ENCODE data around the gene HTR2B.
"Not testable (repeated sequence)": the region's sequence is repeated elsewhere in the genome, so short reads cannot be mapped to it uniquely, and the experiment has no call there.

HTR2B gene

GRCh38 chr2:231124838-231125568, at the start of gene HTR2B:
TSS of gene HTR2B (minus strand) at chr2:231125042. CDS start at chr2:231123764, 1,278 bp downstream.
- no peak for DNase-seq

GRCh38 chr2:231174211-231174651, 49.4 kb upstream of the HTR2B start:
- peak in 1 of 2 donors; percentile 61 for DNase-seq

GRCh38 chr2:231172025-231172424, 47.2 kb upstream of the HTR2B start:
- peak; percentile 63 to 85 for DNase-seq

GRCh38 chr2:231170055-231170454, 45.2 kb upstream of the HTR2B start:
- DNase-seq = no peak

GRCh38 chr2:231169488-231169887, 44.6 kb upstream of the HTR2B start:
- DNase-seq = no peak

- DNase-seq = peak in 1 of 2 donors; percentile 63
Measured at GRCh38 chr2:231168460-231169139, 43.8 kb upstream of the HTR2B start.

GRCh38 chr2:231167745-231168459, 43.1 kb upstream of the HTR2B start:
- DNase-seq = peak; percentile 64 to 91

- peak in 1 of 2 donors; percentile 58 for DNase-seq
Measured at GRCh38 chr2:231163414-231164095, 38.7 kb upstream of the HTR2B start.

- DNase-seq = no peak
Measured at GRCh38 chr2:231163011-231163410, 38.2 kb upstream of the HTR2B start.

- DNase-seq = peak in 1 of 2 donors; percentile 87
Measured at GRCh38 chr2:231161877-231162329, 37.1 kb upstream of the HTR2B start.

- DNase-seq = no peak
Measured at GRCh38 chr2:231161252-231161839, 36.5 kb upstream of the HTR2B start.

GRCh38 chr2:231160701-231161100, 35.9 kb upstream of the HTR2B start:
- DNase-seq = no peak

GRCh38 chr2:231159306-231159705, 34.5 kb upstream of the HTR2B start:
- DNase-seq = peak in 1 of 2 donors; percentile 22

- no peak for DNase-seq
Measured at GRCh38 chr2:231152800-231153557, 28.1 kb upstream of the HTR2B start.

- no peak for DNase-seq
Measured at GRCh38 chr2:231146665-231147064, 21.8 kb upstream of the HTR2B start.

- no peak for DNase-seq
Measured at GRCh38 chr2:231144896-231145295, 20.1 kb upstream of the HTR2B start.

GRCh38 chr2:231140808-231141207, 16.0 kb upstream of the HTR2B start:
- DNase-seq = not testable (repeated sequence)

- DNase-seq = no peak
Measured at GRCh38 chr2:231139796-231140195, 15.0 kb upstream of the HTR2B start.

GRCh38 chr2:231138699-231139098, 13.9 kb upstream of the HTR2B start:
- no peak for DNase-seq

GRCh38 chr2:231134910-231135655, 10.2 kb upstream of the HTR2B start:
- peak; percentile 75 to 82 for DNase-seq

All from inflammatory macrophage treated with lipopolysaccharide for 1 hour (primary cell).